ENCODE data around the gene NEO1.
"Not testable (repeated sequence)": the region's sequence is repeated elsewhere in the genome, so short reads cannot be mapped to it uniquely, and the experiment has no call there.

Gene NEO1

GRCh38 chr15:73142802-73143762 is 90.8 kb downstream of the NEO1 start:
- DNase-seq = no peak

- DNase-seq = no peak
These were observed 91.5 kb downstream of the NEO1 start for GRCh38 chr15:73143763-73144155.

GRCh38 chr15:73146419-73146818 is 94.2 kb downstream of the NEO1 start:
- DNase-seq = no peak

GRCh38 chr15:73150831-73151230 is 98.6 kb downstream of the NEO1 start:
- DNase-seq = no peak

GRCh38 chr15:73153024-73153423 is 100.8 kb downstream of the NEO1 start:
- no peak for DNase-seq

- DNase-seq = no peak
These were observed 101.2 kb downstream of the NEO1 start for GRCh38 chr15:73153447-73153846.

- DNase-seq = peak; percentile 25
These were observed 104.3 kb downstream of the NEO1 start for GRCh38 chr15:73156431-73157191.

- no peak for DNase-seq
These were observed 109.3 kb downstream of the NEO1 start for GRCh38 chr15:73161546-73161945.

- DNase-seq = no peak
These were observed 113.2 kb downstream of the NEO1 start for GRCh38 chr15:73165435-73165834.

- peak; percentile 75 for DNase-seq
These were observed 113.6 kb downstream of the NEO1 start for GRCh38 chr15:73165844-73166243.

GRCh38 chr15:73166711-73167110 is 114.4 kb downstream of the NEO1 start:
- DNase-seq = not testable (repeated sequence)

- no peak for DNase-seq
These were observed 116.2 kb downstream of the NEO1 start for GRCh38 chr15:73168487-73168886.

GRCh38 chr15:73171711-73172110 is 119.4 kb downstream of the NEO1 start:
- no peak for DNase-seq

- no peak for DNase-seq
These were observed 120.2 kb downstream of the NEO1 start for GRCh38 chr15:73172508-73172907.

- no peak for DNase-seq
These were observed 121.9 kb downstream of the NEO1 start for GRCh38 chr15:73174171-73174570.

- DNase-seq = no peak
These were observed 123.1 kb downstream of the NEO1 start for GRCh38 chr15:73175382-73175781.

GRCh38 chr15:73176598-73176997 is 124.3 kb downstream of the NEO1 start:
- no peak for DNase-seq

GRCh38 chr15:73183071-73183470 is 130.8 kb downstream of the NEO1 start:
- DNase-seq = no peak

- DNase-seq = peak; percentile 87
These were observed 137.9 kb downstream of the NEO1 start for GRCh38 chr15:73190189-73190601.

- DNase-seq = no peak
These were observed 142.9 kb downstream of the NEO1 start for GRCh38 chr15:73195166-73195565.

GRCh38 chr15:73196113-73196512 is 143.8 kb downstream of the NEO1 start:
- peak; percentile 91 for DNase-seq

- no peak for DNase-seq
These were observed 148.1 kb downstream of the NEO1 start for GRCh38 chr15:73200339-73200738.

- DNase-seq = no peak
These were observed 158.4 kb downstream of the NEO1 start for GRCh38 chr15:73210630-73211029.

- DNase-seq = no peak
These were observed 160.2 kb downstream of the NEO1 start for GRCh38 chr15:73212424-73212823.

Data from hematopoietic multipotent progenitor cell treated with erythropoietin and hydrocortisone succinate and interleukin-3 and kit ligand, for 8 days (in vitro differentiated cells).